PC-9 (cell line): ENCODE data around the gene DPYD. TPM values are rescaled to one million over a fixed set of nuclear protein-coding genes. Genes with fewer than 3 reads are reported as not detected.

Experiments used
- BruUV-seq: library from RNA; stranded (reverse); fragments of 400-500 nt; replicated peaks from 2 replicates; lab custom pipeline; 2021; lab: Mats Ljungman, UMichigan
- CTCF ChIA-PET: fragments of 300-600 bp; sonication (Branson Sonifier 250); formaldehyde crosslinking; loops from one replicate; lab custom pipeline; 2022; ENCODE audit warnings: antibody characterized with exemption; lab: Charles Lee
- POLR2A ChIA-PET: fragments of 300-600 bp; sonication (Branson Sonifier 250); formaldehyde crosslinking; loops from one replicate; lab custom pipeline; 2022; ENCODE audit warnings: antibody characterized with exemption; ENCODE audit not compliant: unreplicated experiment; lab: Charles Lee
- DNase-seq, 2 experiments: peaks; one replicate each; pipeline versions ENCODE4 v3.0.0 to v3.0.0-alpha.2; 2015 to 2022; ENCODE audit warnings: mixed read lengths in 1 of 2
- H2AFZ ChIP-seq: fragments of 200-600 bp; sonication (generic); 2 replicates; pipeline ENCODE4 v1.8.1; 2017; ENCODE audit warnings: antibody characterized with exemption
- H3F3A ChIP-seq: fragments of 200-600 bp; sonication (generic); 2 replicates; pipeline ENCODE4 v1.8.1; 2017; ENCODE audit warnings: antibody characterized with exemption, mild to moderate bottlenecking, low read depth; ENCODE audit not compliant: insufficient read depth
- H3K27ac ChIP-seq: fragments of 200-600 bp; sonication (generic); 2 replicates; pipeline ENCODE4 v1.6.1; 2016; ENCODE audit warnings: mixed run types
- H3K27me3 ChIP-seq: fragments of 200-600 bp; sonication (generic); 2 replicates; pipeline ENCODE4 v1.6.1; 2016; ENCODE audit warnings: low read depth, mixed run types; ENCODE audit not compliant: insufficient read depth
- H3K36me3 ChIP-seq: fragments of 200-600 bp; sonication (generic); 2 replicates; pipeline ENCODE4 v1.6.1; 2016; ENCODE audit warnings: low read depth, mixed run types
- H3K4me1 ChIP-seq: fragments of 200-600 bp; sonication (generic); replicated peaks from 2 replicates; pipeline ENCODE4 v1.6.1; 2016; ENCODE audit warnings: mixed run types; ENCODE audit not compliant: insufficient read depth
- H3K4me2 ChIP-seq: fragments of 200-600 bp; sonication (generic); 2 replicates; pipeline ENCODE4 v1.6.1; 2017; ENCODE audit warnings: mixed run types
- H3K4me3 ChIP-seq: fragments of 200-600 bp; sonication (generic); 2 replicates; pipeline ENCODE4 v1.6.1; 2016; ENCODE audit warnings: mixed run types
- H3K79me2 ChIP-seq: fragments of 200-600 bp; sonication (generic); 2 replicates; pipeline ENCODE4 v1.6.1; 2017; ENCODE audit warnings: low read depth, mixed run types
- H3K9me2 ChIP-seq: fragments of 200-600 bp; sonication (generic); 2 replicates; pipeline ENCODE4 v1.8.1; 2017; ENCODE audit warnings: mild to moderate bottlenecking; ENCODE audit not compliant: insufficient read depth
- H3K9me3 ChIP-seq: fragments of 200-600 bp; sonication (generic); 2 replicates; pipeline ENCODE4 v1.8.1; 2016; ENCODE audit warnings: low read depth; ENCODE audit not compliant: insufficient read depth
- H4K20me1 ChIP-seq: fragments of 200-600 bp; sonication (generic); 2 replicates; pipeline ENCODE4 v1.8.1; 2017; ENCODE audit not compliant: insufficient read depth
- CTCF ChIP-seq: fragments of 200-600 bp; sonication (generic); conservative IDR thresholded peaks from 2 replicates; pipeline ENCODE4 v1.6.1; 2017; ENCODE audit warnings: mixed run types, antibody characterized with exemption, mild to moderate bottlenecking, moderate library complexity
- EZH2 ChIP-seq: fragments of 200-600 bp; sonication (generic); IDR thresholded peaks from 2 replicates; pipeline ENCODE4 v1.8.0; 2017; ENCODE audit warnings: antibody characterized with exemption, low read depth
- intact Hi-C: fragments of 100-400 bp; cut with micrococcal nuclease; formaldehyde crosslinking; loops from one replicate; pipeline ENCODE4 v1.10.0; 2022; ENCODE audit not compliant: unreplicated experiment
- total RNA-seq: library from RNA; stranded (reverse); gene quantifications from 2 replicates; pipeline ENCODE4 v1.2.3, GENCODE V29; 2021

Gene DPYD
- total RNA-seq, 1 experiment from 2014 or later = 24.1 TPM

DNA sequence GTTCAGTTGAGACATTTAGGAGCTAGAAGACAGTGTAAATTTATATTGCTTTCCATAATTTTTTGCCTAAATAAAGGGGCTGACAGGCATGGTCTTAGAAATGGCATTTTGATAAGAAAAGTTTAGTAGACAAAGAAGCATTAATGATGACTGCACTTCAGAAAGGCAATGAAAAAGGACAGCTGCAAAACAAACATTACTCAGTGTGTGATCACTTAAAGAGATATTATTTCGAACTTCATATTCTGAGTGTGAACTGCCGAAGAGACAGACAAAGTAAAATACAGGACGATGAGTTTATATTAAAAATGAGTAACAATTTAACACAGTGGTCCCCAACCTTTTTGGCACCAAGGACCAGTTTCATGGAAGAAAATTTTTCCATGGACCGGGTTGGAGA is 243.1 kb downstream of the DPYD start:
- H3K27me3 ChIP-seq = no peaks in the 10 kb centered on the region
- H3K4me1 ChIP-seq = no peaks in the 10 kb centered on the region
- H3K36me3 ChIP-seq = no peaks in the 10 kb centered on the region
- H3K4me2 ChIP-seq = no peak overlapping the region
- no peaks in the 10 kb centered on the region for H3F3A ChIP-seq
- H3K9me3 ChIP-seq = no peaks in the 10 kb centered on the region
- no peaks in the 10 kb centered on the region for H3K79me2 ChIP-seq
- H3K4me3 ChIP-seq = no peak overlapping the region
- BruUV-seq = no TSS peak
- intact Hi-C loops = no loop called here
- TF ChIP-seq EZH2 = no peak
- TF ChIP-seq CTCF = no peak
- no peak overlapping the region for H3K27ac ChIP-seq
- no peak for DNase-seq
- H3K9me2 ChIP-seq = no peaks in the 10 kb centered on the region
- H2AFZ ChIP-seq = no peak overlapping the region
- no peaks in the 10 kb centered on the region for H4K20me1 ChIP-seq
- POLR2A ChIA-PET = no interaction called here
- CTCF ChIA-PET = no interaction called here

DNA sequence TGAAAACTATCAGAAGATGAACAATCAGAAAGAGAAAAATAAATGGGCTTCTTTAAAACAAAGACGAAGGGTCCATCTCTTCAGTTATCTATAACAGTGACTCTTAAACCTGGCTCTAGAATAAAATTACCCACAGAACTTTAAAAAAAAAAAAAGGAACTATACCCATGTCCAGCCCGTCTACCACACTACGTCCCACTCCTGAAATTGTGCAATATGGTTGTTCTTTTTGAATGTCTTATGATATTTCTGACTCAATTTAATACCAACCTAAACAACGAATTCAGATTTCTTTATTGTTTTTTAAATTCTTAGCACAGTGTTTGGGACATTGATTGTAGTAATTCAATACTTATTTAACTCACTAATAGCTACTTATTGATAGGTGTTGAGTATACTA is 246.3 kb downstream of the DPYD start:
- Histone ChIP-seq H3K4me2 (no peak overlapping the region), H3K4me1 (no peaks in the 10 kb centered on the region), H2AFZ (no peak overlapping the region), H3K79me2 (no peaks in the 10 kb centered on the region), H3F3A (no peaks in the 10 kb centered on the region), H4K20me1 (no peaks in the 10 kb centered on the region), H3K27ac (no peak overlapping the region), H3K36me3 (no peaks in the 10 kb centered on the region), H3K9me2 (no peaks in the 10 kb centered on the region), H3K9me3 (no peaks in the 10 kb centered on the region), H3K27me3 (no peaks in the 10 kb centered on the region), H3K4me3 (no peak overlapping the region)
- POLR2A ChIA-PET = no interaction called here
- no peak for DNase-seq
- no TSS peak for BruUV-seq
- CTCF ChIA-PET = no interaction called here
- intact Hi-C loops = no loop called here
- no peak for TF ChIP-seq CTCF
- TF ChIP-seq EZH2 = no peak

- ChIA-PET POLR2A (no interaction called here), CTCF (no interaction called here)
- Histone ChIP-seq H3K36me3 (no peaks in the 10 kb centered on the region), H3F3A (no peaks in the 10 kb centered on the region), H3K79me2 (no peaks in the 10 kb centered on the region), H3K9me2 (no peaks in the 10 kb centered on the region), H4K20me1 (no peaks in the 10 kb centered on the region), H3K27ac (no peak overlapping the region), H2AFZ (no peak overlapping the region), H3K27me3 (no peaks in the 10 kb centered on the region), H3K4me3 (no peak overlapping the region), H3K4me2 (no peak overlapping the region), H3K4me1 (no peaks in the 10 kb centered on the region), H3K9me3 (no peaks in the 10 kb centered on the region)
- BruUV-seq = no TSS peak
- intact Hi-C loops = loop anchor here (5.0 kb wide), 1 partner anchor 383 kb away; no protein-coding TSS in a partner anchor
- DNase-seq = no peak
- peak; percentile 58 for TF ChIP-seq CTCF
- no peak for TF ChIP-seq EZH2
These were observed 251.9 kb downstream of the DPYD start for GRCh38 chr1:97668945-97669344.
